ENCODE results near the gene LINC00237. TPM values are rescaled to one million over a fixed set of nuclear protein-coding genes. Genes with fewer than 3 reads are reported as not detected.

Gene LINC00237
- total and polyA plus RNA-seq, 3 donors from 2014 or later, result not detected

DNA sequence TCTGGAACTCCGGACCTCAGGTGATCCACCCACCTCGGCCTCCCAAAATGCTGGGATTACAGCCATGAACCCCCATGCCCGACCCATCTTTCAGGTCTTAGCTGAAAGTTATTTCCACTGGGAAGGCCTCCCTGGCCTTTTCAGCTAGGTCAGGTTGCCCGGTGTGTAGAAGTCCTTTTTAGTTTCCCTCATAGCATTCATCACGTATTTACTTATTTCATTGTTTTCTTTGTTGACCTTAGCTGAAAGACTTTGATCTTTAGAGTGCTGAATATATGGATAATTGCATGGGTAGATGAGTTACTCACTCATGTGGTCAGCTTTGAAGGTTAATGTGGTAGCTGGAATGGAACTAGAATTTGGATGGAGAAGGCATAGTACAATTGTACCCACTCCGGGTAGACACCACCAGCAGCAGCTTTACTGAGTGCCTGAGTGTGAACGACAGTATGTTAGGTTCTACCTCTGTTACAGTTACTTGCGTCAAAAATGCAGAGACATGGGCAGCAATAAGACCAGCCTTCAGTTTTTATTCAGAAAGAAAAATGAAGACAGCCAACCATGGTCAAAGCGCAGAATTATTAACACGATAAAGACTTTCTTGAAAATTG is 28.8 kb upstream of the LINC00237 start:
- no peaks in the 10 kb centered on the region for H3K9me3 ChIP-seq
- TF ChIP-seq, protein P1, sequence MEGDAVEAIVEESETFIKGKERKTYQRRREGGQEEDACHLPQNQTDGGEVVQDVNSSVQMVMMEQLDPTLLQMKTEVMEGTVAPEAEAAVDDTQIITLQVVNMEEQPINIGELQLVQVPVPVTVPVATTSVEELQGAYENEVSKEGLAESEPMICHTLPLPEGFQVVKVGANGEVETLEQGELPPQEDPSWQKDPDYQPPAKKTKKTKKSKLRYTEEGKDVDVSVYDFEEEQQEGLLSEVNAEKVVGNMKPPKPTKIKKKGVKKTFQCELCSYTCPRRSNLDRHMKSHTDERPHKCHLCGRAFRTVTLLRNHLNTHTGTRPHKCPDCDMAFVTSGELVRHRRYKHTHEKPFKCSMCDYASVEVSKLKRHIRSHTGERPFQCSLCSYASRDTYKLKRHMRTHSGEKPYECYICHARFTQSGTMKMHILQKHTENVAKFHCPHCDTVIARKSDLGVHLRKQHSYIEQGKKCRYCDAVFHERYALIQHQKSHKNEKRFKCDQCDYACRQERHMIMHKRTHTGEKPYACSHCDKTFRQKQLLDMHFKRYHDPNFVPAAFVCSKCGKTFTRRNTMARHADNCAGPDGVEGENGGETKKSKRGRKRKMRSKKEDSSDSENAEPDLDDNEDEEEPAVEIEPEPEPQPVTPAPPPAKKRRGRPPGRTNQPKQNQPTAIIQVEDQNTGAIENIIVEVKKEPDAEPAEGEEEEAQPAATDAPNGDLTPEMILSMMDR (IDR thresholded peaks at IDR 0.05), result no peak
- TF ChIP-seq POLR2A (IDR thresholded peaks at IDR 0.05), result no peak
- no peak overlapping the region for H3K27ac ChIP-seq
- no peak overlapping the region for H3K4me3 ChIP-seq
- no peaks in the 10 kb centered on the region for H3K27me3 ChIP-seq
- no peak for DNase-seq
- intact Hi-C loops (cut with DNase I; ENCODE audit: low total_unique reads), result no loop called here
- WGBS, 2 donors, result 92 to 93% methylated on average over 10 of the region's 10 CpGs
- no peaks in the 10 kb centered on the region for H3K36me3 ChIP-seq (ENCODE audit: low read depth, missing control alignments)
- no peaks in the 10 kb centered on the region for H3K4me1 ChIP-seq

DNA sequence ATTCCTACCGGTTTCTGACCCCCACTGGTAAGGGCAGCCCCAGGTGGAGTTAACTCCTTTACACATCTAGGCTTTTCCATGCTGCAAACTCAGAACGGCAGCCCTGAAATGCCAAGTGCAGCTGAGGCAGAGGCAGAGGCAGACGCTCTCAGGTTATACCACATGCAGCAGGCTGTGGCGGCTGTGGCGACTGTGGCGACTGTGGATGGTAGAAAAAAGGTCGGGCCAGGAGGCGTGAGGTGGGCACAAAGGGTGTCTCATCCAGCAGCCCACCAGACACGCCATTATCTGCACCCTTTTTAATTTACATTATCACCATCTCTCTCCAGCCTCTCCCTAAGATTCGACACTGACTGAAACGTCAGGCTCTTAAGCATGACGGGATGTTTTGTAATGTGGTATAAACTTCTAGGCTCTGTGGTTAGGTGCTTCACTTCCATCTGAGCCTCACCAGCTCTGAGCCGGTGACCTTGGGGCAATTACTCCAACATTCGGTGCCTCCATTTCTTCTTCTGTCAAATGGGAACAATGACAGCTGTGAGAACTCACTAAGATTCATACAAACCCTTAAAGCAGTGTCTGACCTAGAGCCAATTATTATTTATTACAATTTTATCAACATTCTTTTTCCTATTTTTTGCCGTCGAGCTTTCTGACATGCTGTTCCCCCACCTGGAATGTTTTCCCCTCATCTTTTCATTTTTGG is 27.9 kb upstream of the LINC00237 start:
- Histone ChIP-seq H3K4me3 (no peak overlapping the region), H3K27me3 (no peaks in the 10 kb centered on the region), H3K9me3 (no peaks in the 10 kb centered on the region), H3K27ac (no peak overlapping the region), H3K4me1 (no peaks in the 10 kb centered on the region), H3K36me3 (ENCODE audit: low read depth, missing control alignments) (no peaks in the 10 kb centered on the region)
- TF ChIP-seq POLR2A (IDR thresholded peaks at IDR 0.05), result no peak
- TF ChIP-seq, protein P1 (IDR thresholded peaks at IDR 0.05), result no peak
- WGBS, 2 donors, result 87 to 95% methylated on average over 16 of the region's 16 CpGs
- no peak for DNase-seq
- intact Hi-C loops (cut with DNase I; ENCODE audit: low total_unique reads), result no loop called here

DNA sequence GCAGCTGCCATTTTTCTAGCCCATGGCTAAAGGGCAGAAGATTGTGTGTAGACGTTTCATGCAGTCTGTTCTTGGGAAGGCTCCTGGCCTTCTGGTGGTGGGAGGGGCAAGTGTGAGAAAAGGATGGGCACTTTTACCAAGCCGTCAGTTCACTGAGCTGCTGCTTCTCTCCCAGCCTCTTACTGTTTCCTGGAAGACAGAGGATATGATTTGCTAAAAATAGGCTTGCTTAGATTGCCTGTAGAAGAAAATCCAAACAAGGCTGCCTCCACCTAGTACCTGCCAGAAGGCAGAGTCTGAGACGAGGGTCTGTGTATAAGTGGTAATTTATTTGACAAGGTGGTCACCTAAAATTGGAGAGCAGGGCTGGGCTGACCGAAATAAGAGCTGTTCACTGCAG is 27.2 kb upstream of the LINC00237 start:
- H3K36me3 ChIP-seq (ENCODE audit: low read depth, missing control alignments), result no peaks in the 10 kb centered on the region
- TF ChIP-seq, protein P1 (IDR thresholded peaks at IDR 0.05), result no peak
- no peak for TF ChIP-seq POLR2A (IDR thresholded peaks at IDR 0.05)

DNA sequence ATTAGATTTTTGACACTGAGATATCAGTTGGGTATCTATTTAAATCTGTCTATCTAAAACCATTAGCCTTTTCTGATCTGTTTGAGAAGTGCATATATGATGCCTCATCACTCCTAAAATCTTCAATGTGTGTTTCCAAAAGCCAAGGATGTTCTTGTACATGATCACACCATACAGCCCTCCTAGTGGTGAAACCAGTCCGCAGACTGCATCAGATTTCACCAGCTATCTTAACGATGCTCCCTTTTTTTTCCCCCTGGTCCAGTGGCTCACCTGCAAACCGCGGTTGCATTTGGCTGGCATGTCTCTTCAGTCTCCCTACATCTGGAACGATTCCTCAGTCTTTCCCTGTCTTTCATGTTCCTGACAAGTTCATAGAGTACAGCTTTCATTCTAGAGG is 23.7 kb upstream of the LINC00237 start:
- Histone ChIP-seq H3K27me3 (no peaks in the 10 kb centered on the region), H3K4me1 (peaks cover 5% of the 10 kb centered on the region), H3K9me3 (no peaks in the 10 kb centered on the region), H3K36me3 (ENCODE audit: low read depth, missing control alignments) (no peaks in the 10 kb centered on the region), H3K4me3 (no peak overlapping the region), H3K27ac (no peak overlapping the region)
- TF ChIP-seq POLR2A (IDR thresholded peaks at IDR 0.05), result no peak
- TF ChIP-seq, protein P1 (IDR thresholded peaks at IDR 0.05), result no peak
- DNase-seq, result no peak
- 86 to 87% methylated on average over 5 of the region's 5 CpGs for WGBS, 2 donors
- intact Hi-C loops (cut with DNase I; ENCODE audit: low total_unique reads), result no loop called here

More for the DNA sequence above, 27.2 kb upstream of the LINC00237 start:
- WGBS, 2 donors, result 67 to 83% methylated on average over 3 to 4 of the region's 4 CpGs
- Histone ChIP-seq H3K4me3 (no peak overlapping the region), H3K9me3 (no peaks in the 10 kb centered on the region), H3K4me1 (no peaks in the 10 kb centered on the region), H3K27me3 (no peaks in the 10 kb centered on the region), H3K27ac (no peak overlapping the region)
- intact Hi-C loops (cut with DNase I; ENCODE audit: low total_unique reads), result no loop called here
- no peak for DNase-seq
